Large intestine (tissue), 12 donors: ENCODE measurements around the gene C1GALT1C1. TPM values are rescaled to one million over a fixed set of nuclear protein-coding genes. Genes with fewer than 3 reads are reported as not detected.
"Not testable (repeated sequence)": the region's sequence is repeated elsewhere in the genome, so short reads cannot be mapped to it uniquely, and the experiment has no call there.

ENCODE experiments used
- DNase-seq, 2 donors: peaks; one replicate each; pipeline versions ENCODE4 v3.0.0 to v3.0.0-alpha.2; 2013
- H3K27ac ChIP-seq: one replicate; pipeline ENCODE4 v1.5.1; 2013; ENCODE audit warnings: low read length
- H3K27me3 ChIP-seq: 2 replicates; pipeline ENCODE4 v1.6.1; 2013; ENCODE audit warnings: low read length; ENCODE audit not compliant: control insufficient read depth, insufficient read depth
- H3K36me3 ChIP-seq: 2 replicates; pipeline ENCODE4 v1.6.1; 2013; ENCODE audit warnings: low read length; ENCODE audit not compliant: control insufficient read depth, insufficient read depth
- H3K4me1 ChIP-seq: one replicate; pipeline ENCODE4 v1.6.1; 2013; ENCODE audit warnings: low read length; ENCODE audit not compliant: control insufficient read depth, insufficient read depth
- H3K4me3 ChIP-seq: one replicate; pipeline ENCODE4 v1.5.1; 2013; ENCODE audit warnings: low read length
- H3K9me3 ChIP-seq: one replicate; pipeline ENCODE4 v1.6.1; 2013; ENCODE audit warnings: mild to moderate bottlenecking, low read depth, low read length, moderate library complexity; ENCODE audit not compliant: control insufficient read depth
- WGBS: methylation state at CpG from one replicate; pipeline ENCODE4 v1.1.5; 2013; ENCODE audit warnings: low lambda C conversion rate; ENCODE audit not compliant: insufficient coverage; 5-methylcytosine and 5-hydroxymethylcytosine counted together
- long read RNA-seq, 11 donors: transcript quantifications; one replicate each; lab custom pipeline, GENCODE V29; 2026
- polyA plus RNA-seq: library from polyadenylated mRNA; unstranded; fragments of 120-200 nt; gene quantifications from one replicate; pipeline ENCODE4 v1.2.1, GENCODE V29; 2013

The C1GALT1C1 gene
- 25.5 TPM for polyA plus RNA-seq
- long read RNA-seq, donor 1, transcript C1GALT1C1-201 (2 exons, 1,613 nt): major isoform, 10 of 10 reads
- long read RNA-seq, donor 1, partial matches to known transcripts: 0 of 10 reads
- long read RNA-seq, donor 1, other reads (novel, unspliced or antisense): 0 of 10 reads
- long read RNA-seq, donor 2, transcript C1GALT1C1-201 (2 exons, 1,613 nt): major isoform, 20 of 25 reads
- long read RNA-seq, donor 2, partial matches to known transcripts: 5 of 25 reads
- long read RNA-seq, donor 2, other reads (novel, unspliced or antisense): 0 of 25 reads
- long read RNA-seq, donor 3, transcript C1GALT1C1-201 (2 exons, 1,613 nt): major isoform, 28 of 28 reads
- long read RNA-seq, donor 3, partial matches to known transcripts: 0 of 28 reads
- long read RNA-seq, donor 3, other reads (novel, unspliced or antisense): 0 of 28 reads
- long read RNA-seq, donor 4, partial matches to known transcripts: 0 of 1 reads
- long read RNA-seq, donor 4, other reads (novel, unspliced or antisense): 0 of 1 reads
- long read RNA-seq, donor 5, transcript C1GALT1C1-201 (2 exons, 1,613 nt): major isoform, 10 of 10 reads
- long read RNA-seq, donor 5, partial matches to known transcripts: 0 of 10 reads
- long read RNA-seq, donor 5, other reads (novel, unspliced or antisense): 0 of 10 reads
- long read RNA-seq, donor 6, transcript C1GALT1C1-201 (2 exons, 1,613 nt): major isoform, 16 of 29 reads
- long read RNA-seq, donor 6, partial matches to known transcripts: 13 of 29 reads
- long read RNA-seq, donor 6, other reads (novel, unspliced or antisense): 0 of 29 reads
- long read RNA-seq, donor 7, transcript C1GALT1C1-201 (2 exons, 1,613 nt): major isoform, 16 of 16 reads
- long read RNA-seq, donor 7, partial matches to known transcripts: 0 of 16 reads
- long read RNA-seq, donor 7, other reads (novel, unspliced or antisense): 0 of 16 reads
- long read RNA-seq, donor 8, transcript C1GALT1C1-201 (2 exons, 1,613 nt): major isoform, 28 of 28 reads
- long read RNA-seq, donor 8, partial matches to known transcripts: 0 of 28 reads
- long read RNA-seq, donor 8, other reads (novel, unspliced or antisense): 0 of 28 reads
- long read RNA-seq, donor 9, transcript C1GALT1C1-201 (2 exons, 1,613 nt): major isoform, 15 of 15 reads
- long read RNA-seq, donor 9, partial matches to known transcripts: 0 of 15 reads
- long read RNA-seq, donor 9, other reads (novel, unspliced or antisense): 0 of 15 reads
- long read RNA-seq, donor 10, transcript C1GALT1C1-201 (2 exons, 1,613 nt): major isoform, 21 of 21 reads
- long read RNA-seq, donor 10, partial matches to known transcripts: 0 of 21 reads
- long read RNA-seq, donor 10, other reads (novel, unspliced or antisense): 0 of 21 reads
- long read RNA-seq, donor 11, transcript C1GALT1C1-201 (2 exons, 1,613 nt): major isoform, 13 of 44 reads
- long read RNA-seq, donor 11, partial matches to known transcripts: 31 of 44 reads
- long read RNA-seq, donor 11, other reads (novel, unspliced or antisense): 0 of 44 reads

- peak; percentile 95 for DNase-seq
- no CpG with 5 or more reads among the region's 68 CpGs for WGBS
- no peaks in the 10 kb centered on the region for H3K36me3 ChIP-seq
Measured at GRCh38 chrX:120629667-120630537, at the start of gene C1GALT1C1. Gene C1GALT1C1, minus strand, starts transcription at chrX:120630054. Its CDS starts 2,888 bp downstream, at chrX:120627166.

GRCh38 chrX:120677004-120677652, 47.3 kb upstream of the C1GALT1C1 start:
- WGBS: no CpG with 5 or more reads among the region's 2 CpGs
- H3K27me3 ChIP-seq: no peaks in the 10 kb centered on the region

More at GRCh38 chrX:120629667-120630537, at the start of gene C1GALT1C1:
- H3K4me3 ChIP-seq: peak within 1 kb of the TSS; percentile 79
- H3K9me3 ChIP-seq: no peaks in the 10 kb centered on the region
- H3K4me1 ChIP-seq: peaks cover 2% of the 10 kb centered on the region
- H3K27ac ChIP-seq: peak within 1 kb of the TSS; percentile 96
- H3K27me3 ChIP-seq: no peaks in the 10 kb centered on the region

GRCh38 chrX:120672841-120673530, 43.1 kb upstream of the C1GALT1C1 start:
- no peak overlapping the region for H3K4me3 ChIP-seq
- H3K36me3 ChIP-seq: no peaks in the 10 kb centered on the region
- no peaks in the 10 kb centered on the region for H3K27me3 ChIP-seq
- no peaks in the 10 kb centered on the region for H3K4me1 ChIP-seq
- no peak for DNase-seq
- no peak overlapping the region for H3K27ac ChIP-seq
- no CpG with 5 or more reads among the region's 4 CpGs for WGBS
- no peaks in the 10 kb centered on the region for H3K9me3 ChIP-seq

More at GRCh38 chrX:120677004-120677652, 47.3 kb upstream of the C1GALT1C1 start:
- no peaks in the 10 kb centered on the region for H3K9me3 ChIP-seq
- no peaks in the 10 kb centered on the region for H3K4me1 ChIP-seq
- H3K36me3 ChIP-seq: no peaks in the 10 kb centered on the region
- H3K27ac ChIP-seq: no peak overlapping the region
- no peak for DNase-seq
- H3K4me3 ChIP-seq: no peak overlapping the region

DNA sequence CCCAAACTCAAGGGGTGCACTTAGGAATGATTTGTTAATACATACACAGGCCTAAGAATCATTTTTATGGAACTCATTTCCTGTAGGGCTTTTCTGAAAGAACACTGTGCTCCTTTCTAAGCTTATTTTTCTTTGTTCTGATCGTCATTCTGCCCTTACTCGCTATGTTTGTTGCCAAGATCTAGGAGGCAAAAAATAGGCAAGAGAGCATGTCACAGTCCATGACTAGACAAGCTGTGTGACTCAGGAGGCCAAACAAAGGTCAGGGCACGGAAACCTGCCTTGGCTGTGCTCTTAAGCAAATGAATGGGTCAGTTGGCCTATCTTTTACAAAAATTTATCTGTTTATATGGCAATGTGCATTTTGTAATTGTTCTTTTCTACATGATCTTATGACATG, 42.5 kb upstream of the C1GALT1C1 start:
- no peak for DNase-seq

DNA sequence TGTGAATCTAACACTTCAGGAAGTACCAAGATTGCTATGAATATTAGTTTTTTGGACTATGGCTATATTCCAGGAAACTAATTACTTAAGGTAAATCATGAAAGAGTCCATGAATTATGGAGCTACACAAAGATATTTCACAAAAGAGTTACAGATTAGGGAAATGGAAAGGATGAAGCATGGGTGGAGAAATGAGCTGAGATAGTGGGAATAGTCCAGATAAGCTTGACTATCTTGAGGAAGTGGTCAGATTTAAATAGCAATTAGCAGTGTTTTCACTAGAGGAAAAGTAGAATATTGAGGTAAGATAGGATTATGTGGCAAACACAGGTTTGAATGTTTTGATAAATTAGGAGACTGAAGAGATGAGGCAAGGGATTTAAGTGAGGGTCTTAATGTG, 42.1 kb upstream of the C1GALT1C1 start:
- DNase-seq: no peak
- no peaks in the 10 kb centered on the region for H3K27me3 ChIP-seq
- no peaks in the 10 kb centered on the region for H3K4me1 ChIP-seq
- no peak overlapping the region for H3K4me3 ChIP-seq
- no peaks in the 10 kb centered on the region for H3K36me3 ChIP-seq
- no peak overlapping the region for H3K27ac ChIP-seq
- H3K9me3 ChIP-seq: no peaks in the 10 kb centered on the region

More for the DNA sequence above, 42.5 kb upstream of the C1GALT1C1 start:
- Histone ChIP-seq H3K27me3 (no peaks in the 10 kb centered on the region), H3K4me1 (no peaks in the 10 kb centered on the region), H3K27ac (no peak overlapping the region), H3K4me3 (no peak overlapping the region), H3K9me3 (no peaks in the 10 kb centered on the region), H3K36me3 (no peaks in the 10 kb centered on the region)
- no CpG with 5 or more reads among the region's 3 CpGs for WGBS

- no peaks in the 10 kb centered on the region for H3K27me3 ChIP-seq
- H3K4me1 ChIP-seq: no peaks in the 10 kb centered on the region
- H3K27ac ChIP-seq: no peak overlapping the region
- H3K4me3 ChIP-seq: no peak overlapping the region
- no peaks in the 10 kb centered on the region for H3K9me3 ChIP-seq
- DNase-seq: no peak
- no peaks in the 10 kb centered on the region for H3K36me3 ChIP-seq
Measured at GRCh38 chrX:120668357-120668756, 38.5 kb upstream of the C1GALT1C1 start.

- DNase-seq, H3K4me3 ChIP-seq, H3K27ac ChIP-seq, H3K36me3 ChIP-seq, H3K27me3 ChIP-seq, H3K9me3 ChIP-seq, H3K4me1 ChIP-seq: not testable (repeated sequence)
- no CpG with 5 or more reads among the region's 4 CpGs for WGBS
Measured at GRCh38 chrX:120664535-120664934, 34.7 kb upstream of the C1GALT1C1 start.

GRCh38 chrX:120664081-120664480, 34.2 kb upstream of the C1GALT1C1 start:
- H3K27ac ChIP-seq: no peak overlapping the region
- WGBS: no CpG with 5 or more reads among the region's 1 CpG
- H3K27me3 ChIP-seq: no peaks in the 10 kb centered on the region
- DNase-seq: no peak
- no peak overlapping the region for H3K4me3 ChIP-seq
- H3K4me1 ChIP-seq: no peaks in the 10 kb centered on the region
- no peaks in the 10 kb centered on the region for H3K9me3 ChIP-seq
- no peaks in the 10 kb centered on the region for H3K36me3 ChIP-seq
